Glutamatergic neuron (in vitro differentiated cells): ENCODE data around the gene KMT2E. TPM values are rescaled to one million over a fixed set of nuclear protein-coding genes. Genes with fewer than 3 reads are reported as not detected.

Experiments used
- DNase-seq: peaks from one replicate; pipeline ENCODE4 v3.0.0; 2022
- H3K27ac Mint-ChIP-seq: one replicate; pipeline ENCODE4 v1.8.0; 2020; ENCODE audit warnings: mild to moderate bottlenecking, mixed read lengths, inconsistent platforms; ENCODE audit not compliant: unreplicated experiment
- H3K27me3 Mint-ChIP-seq: one replicate; pipeline ENCODE4 v1.8.0; 2020; ENCODE audit warnings: mild to moderate bottlenecking, moderate library complexity, mixed read lengths, inconsistent platforms; ENCODE audit not compliant: unreplicated experiment
- H3K36me3 Mint-ChIP-seq: one replicate; pipeline ENCODE4 v1.8.0; 2020; ENCODE audit warnings: mild to moderate bottlenecking, mixed read lengths, inconsistent platforms; ENCODE audit not compliant: unreplicated experiment
- H3K4me1 Mint-ChIP-seq: one replicate; pipeline ENCODE4 v1.8.0; 2020; ENCODE audit warnings: mild to moderate bottlenecking, low read depth, mixed read lengths, inconsistent platforms; ENCODE audit not compliant: unreplicated experiment
- H3K4me3 Mint-ChIP-seq: one replicate; pipeline ENCODE4 v1.8.0; 2020; ENCODE audit warnings: mild to moderate bottlenecking, mixed read lengths, inconsistent platforms; ENCODE audit not compliant: unreplicated experiment
- H3K9me3 Mint-ChIP-seq: one replicate; pipeline ENCODE4 v1.8.0; 2020; ENCODE audit warnings: mild to moderate bottlenecking, moderate library complexity, mixed read lengths, inconsistent platforms; ENCODE audit not compliant: unreplicated experiment
- total RNA-seq: library from RNA; stranded (reverse); fragmentation: NEBNext Ultra II Directional; extraction: Animal tissue kit (Norgen Biotek cat#: 25700); gene quantifications from one replicate; pipeline ENCODE4 v1.2.1, GENCODE V29; 2021; ENCODE audit not compliant: unreplicated experiment
- TF ChIP-seq, protein P1 (sequence below): fragments of 200-600 bp; sonication (generic); IDR thresholded peaks from one replicate; pipeline ENCODE4 v1.5.0; 2021; ENCODE audit not compliant: partially characterized antibody, unreplicated experiment

The KMT2E gene
- total RNA-seq, 1 donor from 2014 or later: 126 TPM

- no peak overlapping the region for H3K4me3 Mint-ChIP-seq
- peaks cover 2% of the 10 kb centered on the region for H3K36me3 Mint-ChIP-seq
- peaks cover 2% of the 10 kb centered on the region for H3K27me3 Mint-ChIP-seq
- peaks cover 23% of the 10 kb centered on the region for H3K4me1 Mint-ChIP-seq
- H3K27ac Mint-ChIP-seq: no peak overlapping the region
- TF ChIP-seq, protein P1, sequence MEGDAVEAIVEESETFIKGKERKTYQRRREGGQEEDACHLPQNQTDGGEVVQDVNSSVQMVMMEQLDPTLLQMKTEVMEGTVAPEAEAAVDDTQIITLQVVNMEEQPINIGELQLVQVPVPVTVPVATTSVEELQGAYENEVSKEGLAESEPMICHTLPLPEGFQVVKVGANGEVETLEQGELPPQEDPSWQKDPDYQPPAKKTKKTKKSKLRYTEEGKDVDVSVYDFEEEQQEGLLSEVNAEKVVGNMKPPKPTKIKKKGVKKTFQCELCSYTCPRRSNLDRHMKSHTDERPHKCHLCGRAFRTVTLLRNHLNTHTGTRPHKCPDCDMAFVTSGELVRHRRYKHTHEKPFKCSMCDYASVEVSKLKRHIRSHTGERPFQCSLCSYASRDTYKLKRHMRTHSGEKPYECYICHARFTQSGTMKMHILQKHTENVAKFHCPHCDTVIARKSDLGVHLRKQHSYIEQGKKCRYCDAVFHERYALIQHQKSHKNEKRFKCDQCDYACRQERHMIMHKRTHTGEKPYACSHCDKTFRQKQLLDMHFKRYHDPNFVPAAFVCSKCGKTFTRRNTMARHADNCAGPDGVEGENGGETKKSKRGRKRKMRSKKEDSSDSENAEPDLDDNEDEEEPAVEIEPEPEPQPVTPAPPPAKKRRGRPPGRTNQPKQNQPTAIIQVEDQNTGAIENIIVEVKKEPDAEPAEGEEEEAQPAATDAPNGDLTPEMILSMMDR: no peak
- no peak for DNase-seq
- no peaks in the 10 kb centered on the region for H3K9me3 Mint-ChIP-seq
Observed at GRCh38 chr7:105132835-105133234, 118.8 kb downstream of the KMT2E start.

- Mint-ChIP-seq H3K27ac (no peak overlapping the region), H3K27me3 (peaks cover 3% of the 10 kb centered on the region), H3K36me3 (peaks cover 5% of the 10 kb centered on the region), H3K4me1 (peaks cover 26% of the 10 kb centered on the region), H3K4me3 (no peak overlapping the region), H3K9me3 (peaks cover 3% of the 10 kb centered on the region)
- TF ChIP-seq, protein P1: no peak
- DNase-seq: no peak
Observed at GRCh38 chr7:105133358-105133757, 119.4 kb downstream of the KMT2E start.

GRCh38 chr7:105133986-105134655, 120.1 kb downstream of the KMT2E start:
- Mint-ChIP-seq H3K27me3 (peaks cover 3% of the 10 kb centered on the region), H3K4me1 (peaks cover 24% of the 10 kb centered on the region), H3K36me3 (peaks cover 5% of the 10 kb centered on the region), H3K27ac (no peak overlapping the region), H3K9me3 (peaks cover 3% of the 10 kb centered on the region), H3K4me3 (no peak overlapping the region)
- DNase-seq: no peak
- TF ChIP-seq, protein P1: no peak

- peaks cover 26% of the 10 kb centered on the region for H3K4me1 Mint-ChIP-seq
- DNase-seq: no peak
Observed at GRCh38 chr7:105136221-105136620, 122.2 kb downstream of the KMT2E start.

GRCh38 chr7:105137898-105138297, 123.9 kb downstream of the KMT2E start:
- peaks cover 25% of the 10 kb centered on the region for H3K4me1 Mint-ChIP-seq
- peaks cover 5% of the 10 kb centered on the region for H3K36me3 Mint-ChIP-seq
- no peak overlapping the region for H3K4me3 Mint-ChIP-seq

More at GRCh38 chr7:105136221-105136620, 122.2 kb downstream of the KMT2E start:
- H3K27me3 Mint-ChIP-seq: peaks cover 3% of the 10 kb centered on the region
- no peak overlapping the region for H3K27ac Mint-ChIP-seq
- peaks cover 3% of the 10 kb centered on the region for H3K9me3 Mint-ChIP-seq
- peaks cover 5% of the 10 kb centered on the region for H3K36me3 Mint-ChIP-seq
- no peak overlapping the region for H3K4me3 Mint-ChIP-seq
- TF ChIP-seq, protein P1: no peak

More at GRCh38 chr7:105137898-105138297, 123.9 kb downstream of the KMT2E start:
- Mint-ChIP-seq H3K27ac (no peak overlapping the region), H3K9me3 (peaks cover 3% of the 10 kb centered on the region), H3K27me3 (peaks cover 3% of the 10 kb centered on the region)
- no peak for DNase-seq
- TF ChIP-seq, protein P1: no peak
